Tibial nerve (tissue), 4 donors: ENCODE data around the gene SLC4A3. TPM values are rescaled to one million over a fixed set of nuclear protein-coding genes. Genes with fewer than 3 reads are reported as not detected.

ENCODE experiments used
- DNase-seq, 2 donors: peaks; one replicate each; pipeline ENCODE4 v3.0.0-alpha.2; 2019; ENCODE audit warnings: low spot score in 2 of 2
- H3K27ac ChIP-seq, 4 donors: fragments of 200-600 bp; sonication (generic) in 3 of 4; one replicate each; pipeline ENCODE4 v1.5.1; 2017 to 2019; ENCODE audit warnings: mild to moderate bottlenecking in 1 of 4
- H3K27me3 ChIP-seq, 2 donors: fragments of 200-600 bp; sonication (generic) in 1 of 2; one replicate each; pipeline versions ENCODE4 v1.5.1 to v1.6.0; 2017 to 2019
- H3K36me3 ChIP-seq, 3 donors: fragments of 200-600 bp; sonication (generic); one replicate each; pipeline ENCODE4 v1.5.1; 2018 to 2019
- H3K4me1 ChIP-seq, 4 donors: fragments of 200-600 bp; sonication (generic) in 3 of 4; one replicate each; pipeline ENCODE4 v1.5.1; 2017 to 2019
- H3K4me3 ChIP-seq, 4 donors: fragments of 200-600 bp; sonication (generic) in 3 of 4; one replicate each; pipeline ENCODE4 v1.5.1; 2017 to 2019; ENCODE audit warnings: mild to moderate bottlenecking in 1 of 4, moderate library complexity in 1 of 4
- H3K9me3 ChIP-seq, 4 donors: fragments of 200-600 bp; sonication (generic) in 3 of 4; one replicate each; pipeline ENCODE4 v1.5.1; 2017 to 2019
- EP300 ChIP-seq, 2 donors: sonication (generic); formaldehyde crosslinking; IDR thresholded peaks; one replicate each; pipeline ENCODE4 v1.6.1; 2017; ENCODE audit warnings: antibody characterized with exemption in 2 of 2, mild to moderate bottlenecking in 1 of 2
- POLR2A ChIP-seq, 2 donors: fragments of 450-650 bp; IDR thresholded peaks; one replicate each; pipeline ENCODE4 v1.6.1; 2017; ENCODE audit warnings: antibody characterized with exemption in 2 of 2, mild to moderate bottlenecking in 2 of 2, moderate library complexity in 2 of 2
- WGBS, 2 donors: methylation state at CpG; one replicate each; pipeline ENCODE4 v1.1.5; 2018; 5-methylcytosine and 5-hydroxymethylcytosine counted together
- total RNA-seq, 4 donors: library from RNA; depleted of rRNA; stranded (reverse); fragments of >200 nt; gene quantifications; one replicate each; pipeline ENCODE4 v1.1.0, GENCODE V29; 2016
- TF ChIP-seq, protein P1 (sequence below), 5 experiments: fragments of 200-600 bp in 3 of 5; fragments of 450-650 bp in 2 of 5; sonication (generic) in 3 of 5; IDR thresholded peaks; one replicate each; pipeline ENCODE4 v1.5.1; 2016 to 2019; ENCODE audit warnings: antibody characterized with exemption in 5 of 5, mild to moderate bottlenecking in 3 of 5, moderate library complexity in 2 of 5

SLC4A3 gene
- total RNA-seq, 4 donors from 2014 or later = 1.3 to 5.1 (median 3.4) TPM

- no peaks in the 10 kb centered on the region for H3K9me3 ChIP-seq
- H3K36me3 ChIP-seq = peaks cover 0 to 26% (median 0%) of the 10 kb centered on the region in 3 donors
- no peaks in the 10 kb centered on the region for H3K27me3 ChIP-seq
- TF ChIP-seq POLR2A (IDR thresholded peaks at IDR 0.05) (no peak), EP300 (IDR thresholded peaks at IDR 0.05) (no peak)
- TF ChIP-seq, protein P1, sequence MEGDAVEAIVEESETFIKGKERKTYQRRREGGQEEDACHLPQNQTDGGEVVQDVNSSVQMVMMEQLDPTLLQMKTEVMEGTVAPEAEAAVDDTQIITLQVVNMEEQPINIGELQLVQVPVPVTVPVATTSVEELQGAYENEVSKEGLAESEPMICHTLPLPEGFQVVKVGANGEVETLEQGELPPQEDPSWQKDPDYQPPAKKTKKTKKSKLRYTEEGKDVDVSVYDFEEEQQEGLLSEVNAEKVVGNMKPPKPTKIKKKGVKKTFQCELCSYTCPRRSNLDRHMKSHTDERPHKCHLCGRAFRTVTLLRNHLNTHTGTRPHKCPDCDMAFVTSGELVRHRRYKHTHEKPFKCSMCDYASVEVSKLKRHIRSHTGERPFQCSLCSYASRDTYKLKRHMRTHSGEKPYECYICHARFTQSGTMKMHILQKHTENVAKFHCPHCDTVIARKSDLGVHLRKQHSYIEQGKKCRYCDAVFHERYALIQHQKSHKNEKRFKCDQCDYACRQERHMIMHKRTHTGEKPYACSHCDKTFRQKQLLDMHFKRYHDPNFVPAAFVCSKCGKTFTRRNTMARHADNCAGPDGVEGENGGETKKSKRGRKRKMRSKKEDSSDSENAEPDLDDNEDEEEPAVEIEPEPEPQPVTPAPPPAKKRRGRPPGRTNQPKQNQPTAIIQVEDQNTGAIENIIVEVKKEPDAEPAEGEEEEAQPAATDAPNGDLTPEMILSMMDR (IDR thresholded peaks at IDR 0.05) = no peak
- H3K27ac ChIP-seq = peak overlapping the region; percentile 81 to 95 (median 90)
- no peak for DNase-seq
- H3K4me1 ChIP-seq = peaks cover 0 to 34% (median 10%) of the 10 kb centered on the region in 4 donors
- 22 to 26% methylated on average over 9 of the region's 9 CpGs for WGBS, 2 donors
- H3K4me3 ChIP-seq = peak overlapping the region; percentile 55 to 73 (median 66)
Measured at GRCh38 chr2:219598308-219599078, 28.9 kb upstream of the SLC4A3 start.

DNA sequence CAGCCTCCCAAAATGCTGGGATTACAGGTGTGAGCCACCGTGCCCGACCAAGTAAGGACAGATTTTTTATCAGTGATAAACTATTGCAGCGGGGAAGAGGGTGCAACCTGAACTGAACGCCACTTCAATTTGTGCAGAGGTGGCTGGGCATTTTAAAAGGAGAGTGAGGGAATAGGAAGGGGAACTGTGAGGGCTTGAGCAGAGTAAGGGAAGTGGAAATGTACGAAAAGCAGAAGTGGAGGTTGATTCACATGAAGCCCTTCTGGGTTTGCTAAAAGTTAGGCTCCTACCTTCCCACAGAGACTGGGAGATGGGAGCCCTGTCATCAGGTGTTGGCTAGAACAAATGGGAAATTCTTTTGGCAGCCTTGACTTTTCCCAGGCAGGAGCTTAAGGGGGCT is 23.7 kb upstream of the SLC4A3 start:
- H3K27ac ChIP-seq = peak overlapping the region in 2 of 4 donors; percentile 83 to 88
- H3K36me3 ChIP-seq = peaks cover 0 to 67% (median 8%) of the 10 kb centered on the region in 3 donors
- H3K4me1 ChIP-seq = peaks cover 0 to 47% (median 2%) of the 10 kb centered on the region in 4 donors
- H3K27me3 ChIP-seq = no peaks in the 10 kb centered on the region
- TF ChIP-seq, protein P1 (IDR thresholded peaks at IDR 0.05) = no peak
- 80 to 89% methylated on average over 5 of the region's 5 CpGs for WGBS, 2 donors
- no peak overlapping the region for H3K4me3 ChIP-seq
- no peak for DNase-seq
- H3K9me3 ChIP-seq = no peaks in the 10 kb centered on the region

GRCh38 chr2:219605607-219605954 is 21.8 kb upstream of the SLC4A3 start:
- Histone ChIP-seq H3K27ac (peak overlapping the region; percentile 18 to 88 (median 64)), H3K4me3 (peak overlapping the region in 1 of 4 donors; percentile 32), H3K27me3 (no peaks in the 10 kb centered on the region), H3K4me1 (peaks cover 0 to 51% (median 2%) of the 10 kb centered on the region in 4 donors), H3K36me3 (peaks cover 0 to 85% (median 8%) of the 10 kb centered on the region in 3 donors), H3K9me3 (no peaks in the 10 kb centered on the region)
- TF ChIP-seq EP300 (IDR thresholded peaks at IDR 0.05) (no peak), POLR2A (IDR thresholded peaks at IDR 0.05) (no peak)
- TF ChIP-seq, protein P1 (IDR thresholded peaks at IDR 0.05) = no peak
- DNase-seq = no peak
- 35 to 59% methylated on average over 4 to 6 of the region's 6 CpGs for WGBS, 2 donors

DNA sequence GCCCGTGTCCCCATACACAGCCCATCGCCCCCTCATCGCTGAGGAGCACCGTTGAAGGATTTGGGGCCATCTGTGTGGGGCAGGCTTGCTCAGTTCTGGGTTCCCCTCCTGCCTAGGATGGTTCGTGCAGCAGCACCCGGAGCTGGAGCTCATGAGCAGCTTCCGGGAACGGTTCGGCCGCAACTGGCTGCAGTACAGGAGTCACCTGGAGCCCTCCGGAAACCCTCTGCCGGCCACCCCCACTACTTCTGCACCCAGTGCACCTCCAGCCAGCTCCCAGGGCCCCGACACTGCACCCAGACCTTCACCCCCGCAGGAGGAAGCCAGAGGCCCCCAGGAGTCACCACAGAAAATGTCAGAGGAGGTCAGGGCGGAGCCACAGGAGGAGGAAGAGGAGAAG is 19.5 kb upstream of the SLC4A3 start:
- Histone ChIP-seq H3K9me3 (no peaks in the 10 kb centered on the region), H3K36me3 (peaks cover 0 to 88% (median 8%) of the 10 kb centered on the region in 3 donors), H3K27ac (peak overlapping the region in 2 of 4 donors; percentile 49 to 80), H3K27me3 (no peaks in the 10 kb centered on the region), H3K4me3 (no peak overlapping the region), H3K4me1 (peaks cover 0 to 51% (median 2%) of the 10 kb centered on the region in 4 donors)
- no peak for DNase-seq
- TF ChIP-seq, protein P1 (IDR thresholded peaks at IDR 0.05) = no peak
- TF ChIP-seq EP300 (IDR thresholded peaks at IDR 0.05) (no peak), POLR2A (IDR thresholded peaks at IDR 0.05) (no peak)
- WGBS, 2 donors = 86 to 88% methylated on average over 13 to 15 of the region's 15 CpGs

- Histone ChIP-seq H3K27ac (peak overlapping the region in 2 of 4 donors; percentile 67 to 80), H3K9me3 (no peaks in the 10 kb centered on the region), H3K27me3 (no peaks in the 10 kb centered on the region), H3K4me1 (peaks cover 0 to 51% (median 2%) of the 10 kb centered on the region in 4 donors), H3K36me3 (peaks cover 0 to 85% (median 8%) of the 10 kb centered on the region in 3 donors), H3K4me3 (no peak overlapping the region)
- no peak for DNase-seq
- TF ChIP-seq POLR2A (IDR thresholded peaks at IDR 0.05) (no peak), EP300 (IDR thresholded peaks at IDR 0.05) (no peak)
- TF ChIP-seq, protein P1 (IDR thresholded peaks at IDR 0.05) = no peak
- WGBS, 2 donors = 76 to 77% methylated on average over 15 of the region's 15 CpGs
Measured at GRCh38 chr2:219608399-219608964, 18.9 kb upstream of the SLC4A3 start.
